H1 (cell line): ENCODE data around the gene NECTIN1. TPM values are rescaled to one million over a fixed set of nuclear protein-coding genes. Genes with fewer than 3 reads are reported as not detected.

Experiments
- CTCF ChIA-PET: fragments of 300-600 bp; sonication (Branson Sonifier 250); formaldehyde crosslinking; loops from one replicate; lab custom pipeline; 2021; ENCODE audit not compliant: partially characterized antibody; lab: Charles Lee
- POLR2A ChIA-PET: fragments of 300-600 bp; sonication (Branson Sonifier 250); formaldehyde crosslinking; loops from one replicate; lab custom pipeline; 2021; ENCODE audit warnings: inconsistent platforms; ENCODE audit not compliant: partially characterized antibody; lab: Charles Lee
- DNase-seq, 2 experiments: peaks; one replicate each; pipeline versions ENCODE4 v3.0.0 to v3.0.0-alpha.2; 2010 to 2022; ENCODE audit warnings: low spot score in 2 of 2, low read depth in 1 of 2, mixed read lengths in 1 of 2
- FAIRE-seq: peaks from 2 replicates; lab custom pipeline; 2011; peaks lifted over from hg19 to GRCh38; lab: Jason Lieb, UNC
- H2AFZ ChIP-seq: 2 replicates; pipeline ENCODE4 v1.8.1; 2012; ENCODE audit warnings: low read length, inconsistent platforms
- H2AK5ac ChIP-seq: 2 replicates; pipeline ENCODE4 v1.6.1; 2013; ENCODE audit warnings: low read depth, low read length
- H2BK120ac ChIP-seq: replicated peaks from 2 replicates; pipeline ENCODE3; 2013; ENCODE audit warnings: low read depth, low read length, inconsistent platforms
- H2BK12ac ChIP-seq: 2 replicates; pipeline ENCODE4 v1.6.1; 2013; ENCODE audit warnings: low read depth, low read length
- H2BK15ac ChIP-seq: 2 replicates; pipeline ENCODE4 v1.6.1; 2013; ENCODE audit warnings: low read length
- H2BK20ac ChIP-seq: 2 replicates; pipeline ENCODE4 v1.6.1; 2013; ENCODE audit warnings: low read length
- H2BK5ac ChIP-seq: 2 replicates; pipeline ENCODE4 v1.6.1; 2013; ENCODE audit warnings: low read depth, low read length
- H3K14ac ChIP-seq: 2 replicates; pipeline ENCODE4 v1.6.1; 2013; ENCODE audit warnings: inconsistent platforms; ENCODE audit not compliant: insufficient read length
- H3K18ac ChIP-seq: 2 replicates; pipeline ENCODE4 v1.6.1; 2013; ENCODE audit warnings: low read length; ENCODE audit errors: extremely low read depth
- H3K23ac ChIP-seq: 2 replicates; pipeline ENCODE4 v1.6.1; 2013; ENCODE audit warnings: inconsistent platforms; ENCODE audit not compliant: insufficient read length
- H3K23me2 ChIP-seq: 2 replicates; pipeline ENCODE4 v1.6.1; 2013; ENCODE audit warnings: low read depth, low read length
- H3K27ac ChIP-seq: 2 replicates; pipeline ENCODE4 v1.6.1; 2011; ENCODE audit warnings: low read depth, low read length, inconsistent platforms
- H3K27me3 ChIP-seq, 4 experiments: replicated peaks in 1 of 4; 1 replicate in 1 of 4; 2 replicates in 3 of 4; pipeline versions ENCODE4 v1.6.1 to v1.8.1; 2011 to 2013; ENCODE audit warnings: low read length in 3 of 4, mild to moderate bottlenecking in 3 of 4, inconsistent platforms in 2 of 4, mixed read lengths in 2 of 4, moderate library complexity in 1 of 4; ENCODE audit not compliant: control insufficient read depth in 3 of 4, insufficient read depth in 3 of 4; ENCODE audit errors: extremely low read depth in 1 of 4
- H3K36me3 ChIP-seq, 4 experiments: 2 replicates each; pipeline versions ENCODE4 v1.6.1 to v1.8.1; 2011 to 2013; ENCODE audit warnings: mild to moderate bottlenecking in 4 of 4, low read length in 3 of 4, moderate library complexity in 2 of 4, control low read depth in 1 of 4, inconsistent platforms in 1 of 4; ENCODE audit not compliant: insufficient read depth in 4 of 4, control insufficient read depth in 2 of 4
- H3K4ac ChIP-seq: replicated peaks from 2 replicates; pipeline ENCODE3; 2013; ENCODE audit warnings: low read length, low read depth, mixed read lengths, inconsistent platforms; ENCODE audit not compliant: insufficient read length
- H3K4me1 ChIP-seq, 4 experiments: replicated peaks in 1 of 4; 1 replicate in 1 of 4; 2 replicates in 3 of 4; pipeline versions ENCODE4 v1.6.1 to v1.8.1; 2011 to 2013; ENCODE audit warnings: low read length in 3 of 4, inconsistent platforms in 2 of 4, mixed read lengths in 1 of 4; ENCODE audit not compliant: insufficient read depth in 4 of 4, control insufficient read depth in 3 of 4
- H3K4me2 ChIP-seq, 2 experiments: 2 replicates each; pipeline versions ENCODE4 v1.6.1 to v1.8.1; 2011 to 2013; ENCODE audit warnings: low read depth in 2 of 2, low read length in 2 of 2, control low read depth in 1 of 2, inconsistent platforms in 1 of 2, mild to moderate bottlenecking in 1 of 2; ENCODE audit not compliant: insufficient read depth in 1 of 2
- H3K4me3 ChIP-seq, 4 experiments: fragments of 200-600, 300-600 bp in 1 of 4; sonication (generic), shearing (Covaris generic), sonication (Bioruptor Twin) in 1 of 4; 2 replicates each; pipeline versions ENCODE4 v1.5.1 to v1.8.1; 2011 to 2016; ENCODE audit warnings: low read length in 4 of 4, low read depth in 3 of 4, control low read depth in 2 of 4, inconsistent platforms in 2 of 4, mild to moderate bottlenecking in 2 of 4, mixed read lengths in 1 of 4, moderate library complexity in 1 of 4; ENCODE audit not compliant: insufficient read depth in 2 of 4; ENCODE audit errors: extremely low read depth in 1 of 4
- H3K56ac ChIP-seq: replicated peaks from 2 replicates; pipeline ENCODE3; 2013; ENCODE audit warnings: low read depth, mild to moderate bottlenecking, mixed read lengths, low read length, inconsistent platforms; ENCODE audit not compliant: insufficient read length
- H3K79me1 ChIP-seq: 2 replicates; pipeline ENCODE4 v1.6.1; 2013; ENCODE audit warnings: low read depth, low read length, control low read depth
- H3K79me2 ChIP-seq, 2 experiments: 2 replicates each; pipeline versions ENCODE4 v1.6.1 to v1.8.1; 2012 to 2013; ENCODE audit warnings: low read length in 2 of 2, mild to moderate bottlenecking in 2 of 2, inconsistent platforms in 1 of 2; ENCODE audit not compliant: insufficient read depth in 2 of 2, control insufficient read depth in 1 of 2
- H3K9ac ChIP-seq, 4 experiments: replicated peaks in 1 of 4; 1 replicate in 1 of 4; 2 replicates in 3 of 4; pipeline versions ENCODE4 v1.6.1 to v1.8.1; 2011 to 2013; ENCODE audit warnings: low read depth in 3 of 4, low read length in 3 of 4, control low read depth in 2 of 4, mild to moderate bottlenecking in 2 of 4, moderate library complexity in 2 of 4, inconsistent platforms in 1 of 4; ENCODE audit errors: extremely low read depth in 1 of 4
- H3K9me3 ChIP-seq, 2 experiments: 2 replicates each; pipeline versions ENCODE4 v1.6.1 to v1.8.1; 2012 to 2013; ENCODE audit warnings: mild to moderate bottlenecking in 2 of 2, moderate library complexity in 2 of 2, control low read depth in 1 of 2, inconsistent platforms in 1 of 2, low read depth in 1 of 2, low read length in 1 of 2, mixed read lengths in 1 of 2; ENCODE audit not compliant: insufficient read depth in 2 of 2
- H4K20me1 ChIP-seq, 2 experiments: replicated peaks in 1 of 2; 2 replicates each; pipeline versions ENCODE3 to v1.8.1; 2011 to 2013; ENCODE audit warnings: inconsistent platforms in 2 of 2, low read length in 2 of 2, mild to moderate bottlenecking in 1 of 2; ENCODE audit not compliant: insufficient read depth in 2 of 2, control insufficient read depth in 1 of 2
- H4K5ac ChIP-seq: 2 replicates; pipeline ENCODE4 v1.6.1; 2013; ENCODE audit warnings: low read length, low read depth, mixed read lengths, inconsistent platforms; ENCODE audit not compliant: insufficient read length
- H4K8ac ChIP-seq: 2 replicates; pipeline ENCODE4 v1.8.0; 2013; ENCODE audit warnings: mild to moderate bottlenecking, moderate library complexity, low read length, inconsistent platforms; ENCODE audit not compliant: insufficient read depth; ENCODE audit errors: extremely low read depth
- H4K91ac ChIP-seq: replicated peaks from 2 replicates; pipeline ENCODE3; 2013; ENCODE audit warnings: low read length, mixed read lengths, inconsistent platforms; ENCODE audit not compliant: insufficient read length
- CEBPB ChIP-seq: IDR thresholded peaks from 2 replicates; pipeline ENCODE4 v1.6.1; 2012; ENCODE audit warnings: low read depth, low read length
- EP300 ChIP-seq, 2 experiments: IDR thresholded peaks; 1 replicate in 1 of 2; 2 replicates in 1 of 2; pipeline ENCODE4 v1.6.1; 2011 to 2012; ENCODE audit warnings: low read depth in 2 of 2, low read length in 2 of 2, mild to moderate bottlenecking in 2 of 2, borderline replicate concordance in 1 of 2, inconsistent platforms in 1 of 2, moderate library complexity in 1 of 2
- HDAC6 ChIP-seq: IDR thresholded peaks from one replicate; pipeline ENCODE4 v1.7.1; 2012; ENCODE audit warnings: low read depth, mild to moderate bottlenecking, inconsistent platforms, low read length, moderate library complexity
- JUN ChIP-seq: IDR thresholded peaks from 2 replicates; pipeline ENCODE4 v1.6.1; 2011; ENCODE audit warnings: low read depth, mild to moderate bottlenecking, improper control_type of control experiment, low read length
- SP2 ChIP-seq: IDR thresholded peaks from 2 replicates; pipeline ENCODE4 v1.6.1; 2012; ENCODE audit warnings: mild to moderate bottlenecking, low read length, inconsistent platforms
- WGBS, 2 experiments: shearing (Covaris generic) in 1 of 2; methylation state at CpG; one replicate each; pipeline versions ENCODE4 v1.1.6 to v1.1.7; 2013 to 2015; ENCODE audit warnings: low lambda C conversion rate in 2 of 2, mixed read lengths in 2 of 2, inconsistent platforms in 1 of 2, low coverage in 1 of 2, missing lambda C conversion rate in 1 of 2; ENCODE audit not compliant: insufficient replicate concordance in 2 of 2, insufficient coverage in 1 of 2, insufficient read length in 1 of 2; ENCODE audit errors: extremely low coverage in 1 of 2, missing lambda C conversion rate in 1 of 2; 5-methylcytosine and 5-hydroxymethylcytosine counted together
- polyA plus RNA-seq, 7 experiments: library from polyadenylated mRNA; depleted of rRNA in 3 of 7; stranded (reverse) in 5 of 7; unstranded in 2 of 7; fragments of >200 nt in 5 of 7; fragments of 200-250 nt in 2 of 7; gene quantifications; 1 replicate in 5 of 7; 2 replicates in 1 of 7; 4 replicates in 1 of 7; pipeline versions ENCODE4 v1.2.1 to v1.2.3, GENCODE V29; 2011 to 2013; ENCODE audit warnings: missing spikeins in 2 of 7, mixed read lengths in 2 of 7
- total RNA-seq: library from RNA; stranded (reverse); fragmentation: NEBNext Ultra II Directional; extraction: Animal tissue kit (Norgen Biotek cat#: 25700); gene quantifications from 2 replicates; pipeline ENCODE4 v1.2.1, GENCODE V29; 2021

NECTIN1 gene
- total and polyA plus RNA-seq, 2 of the 8 experiments (the other 6 are each of a cell fraction or from before 2014, with no cell fraction given), result 43.2 to 97.7 TPM

GRCh38 chr11:119687373-119688046 is 41.5 kb downstream of the NECTIN1 start:
- H2AFZ ChIP-seq, result no peak overlapping the region
- peaks cover 0 to 88% of the 10 kb centered on the region in 2 experiments; a peak in 2 of 4 replicates for H3K79me2 ChIP-seq
- no peak overlapping the region for H2BK120ac ChIP-seq
- CTCF ChIA-PET, result interaction anchor here (0.6 to 9.2 kb wide), 7 partner anchors 12 to 538 kb away, joined by 3 to 110 read pairs (median 6); no protein-coding TSS in a partner anchor
- H3K27ac ChIP-seq, result no peak overlapping the region
- H3K4me1 ChIP-seq, result peaks cover 9 to 64% (median 43%) of the 10 kb centered on the region in 4 experiments
- no peak overlapping the region for H3K4ac ChIP-seq
- DNase-seq (no peak), FAIRE-seq (no peak)
- H3K23me2 ChIP-seq, result no peaks in the 10 kb centered on the region
- no peak overlapping the region for H2BK5ac ChIP-seq
- H3K18ac ChIP-seq, result no peak overlapping the region
- H2BK15ac ChIP-seq, result no peak overlapping the region
- no peak overlapping the region for H2AK5ac ChIP-seq
- 92% methylated on average over 15 of the region's 15 CpGs; no CpG with 5 or more reads in 1 of the 2 experiments for WGBS, 2 experiments
- no peak overlapping the region for H4K5ac ChIP-seq
- no peak overlapping the region for H4K91ac ChIP-seq
- no peak overlapping the region; a peak in 1 of 4 replicates for H3K4me2 ChIP-seq
- H3K79me1 ChIP-seq, result peaks cover 45% of the 10 kb centered on the region
- no peak overlapping the region for H2BK12ac ChIP-seq
- no peak overlapping the region for H2BK20ac ChIP-seq
- no peaks in the 10 kb centered on the region for H3K9me3 ChIP-seq
- H3K14ac ChIP-seq, result no peak overlapping the region
- no peaks in the 10 kb centered on the region for H3K27me3 ChIP-seq
- no peak overlapping the region for H3K9ac ChIP-seq
- no peak overlapping the region for H3K56ac ChIP-seq
- H3K36me3 ChIP-seq, result 0 out of 8 replicates have a peak, but pooled peaks cover 0 to 2% (median 0%) of the 10 kb centered on the region in 4 experiments
- peaks cover 51 to 55% of the 10 kb centered on the region in 2 experiments for H4K20me1 ChIP-seq
- POLR2A ChIA-PET, result interaction anchor here (0.7 kb wide), 1 partner anchor 39 kb away, joined by 3 read pairs; no protein-coding TSS in a partner anchor
- H4K8ac ChIP-seq, result no peak overlapping the region
- H3K4me3 ChIP-seq, result no peak overlapping the region
- no peak overlapping the region for H3K23ac ChIP-seq
- TF ChIP-seq EP300 (IDR thresholded peaks at IDR 0.05; ENCODE audit: borderline replicate concordance in 1 of 2, low read depth in 2 of 2, low read length in 2 of 2) (no peak), SP2 (no peak), CEBPB (no peak), HDAC6 (no peak), JUN (no peak)
